Common myeloid progenitor, CD34-positive (primary cell): ENCODE data around the gene MFSD12.
"Not testable (repeated sequence)": the region's sequence is repeated elsewhere in the genome, so short reads cannot be mapped to it uniquely, and the experiment has no call there.

ENCODE experiments used
- CTCF ChIA-PET: fragments of 350-600 bp; sonication (Branson Sonifier 250); formaldehyde crosslinking; loops from one replicate; lab custom pipeline; 2021; ENCODE audit warnings: antibody characterized with exemption; lab: Charles Lee
- POLR2A ChIA-PET: fragments of 350-600 bp; sonication (Branson Sonifier 250); formaldehyde crosslinking; loops from one replicate; lab custom pipeline; 2021; ENCODE audit warnings: antibody characterized with exemption; lab: Charles Lee
- DNase-seq, 3 donors: peaks; one replicate each; pipeline versions ENCODE4 v3.0.0 to v3.0.0-alpha.2; 2013
- H3K27ac ChIP-seq, 2 experiments: 1 replicate in 1 of 2; 2 replicates in 1 of 2; pipeline ENCODE4 v1.7.0; 2013; ENCODE audit warnings: inconsistent platforms in 2 of 2, low read length in 2 of 2, mild to moderate bottlenecking in 2 of 2, low read depth in 1 of 2, moderate library complexity in 1 of 2; ENCODE audit not compliant: severe bottlenecking in 2 of 2, insufficient read depth in 1 of 2, poor library complexity in 1 of 2
- H3K27me3 ChIP-seq, 5 experiments: replicated peaks in 2 of 5; 1 replicate in 3 of 5; 2 replicates in 2 of 5; pipeline versions ENCODE4 v1.6.1 to v1.7.0; 2013; ENCODE audit warnings: low read length in 4 of 5, mild to moderate bottlenecking in 2 of 5, moderate library complexity in 2 of 5, inconsistent platforms in 1 of 5; ENCODE audit not compliant: insufficient read depth in 5 of 5, control insufficient read depth in 4 of 5
- H3K36me3 ChIP-seq, 4 experiments: 1 replicate in 2 of 4; 2 replicates in 2 of 4; pipeline versions ENCODE4 v1.6.1 to v1.7.0; 2013; ENCODE audit warnings: low read length in 3 of 4, control low read depth in 1 of 4, mild to moderate bottlenecking in 1 of 4; ENCODE audit not compliant: control insufficient read depth in 4 of 4, insufficient read depth in 4 of 4
- H3K4me1 ChIP-seq, 4 experiments: 1 replicate in 3 of 4; 2 replicates in 1 of 4; pipeline versions ENCODE4 v1.6.1 to v1.7.1; 2013; ENCODE audit warnings: low read length in 3 of 4, mild to moderate bottlenecking in 3 of 4, control low read depth in 1 of 4, inconsistent platforms in 1 of 4, moderate library complexity in 1 of 4; ENCODE audit not compliant: control insufficient read depth in 4 of 4, insufficient read depth in 4 of 4; ENCODE audit errors: control extremely low read depth in 1 of 4
- H3K4me3 ChIP-seq, 7 experiments: 1 replicate in 4 of 7; 2 replicates in 3 of 7; pipeline versions ENCODE4 v1.5.1 to v1.7.0; 2013; ENCODE audit warnings: mild to moderate bottlenecking in 7 of 7, low read length in 6 of 7, moderate library complexity in 6 of 7, inconsistent platforms in 2 of 7, low read depth in 2 of 7, control low read depth in 1 of 7; ENCODE audit not compliant: insufficient read depth in 4 of 7, control insufficient read depth in 1 of 7; ENCODE audit errors: extremely low read depth in 1 of 7
- H3K9me3 ChIP-seq, 5 experiments: 1 replicate in 4 of 5; 2 replicates in 1 of 5; pipeline versions ENCODE4 v1.6.1 to v1.7.1; 2013; ENCODE audit warnings: low read length in 4 of 5, mild to moderate bottlenecking in 2 of 5, inconsistent platforms in 1 of 5, low read depth in 1 of 5, moderate library complexity in 1 of 5; ENCODE audit not compliant: control insufficient read depth in 4 of 5, insufficient read depth in 2 of 5; ENCODE audit errors: control extremely low read depth in 1 of 5
- WGBS: methylation state at CpG from one replicate; pipeline ENCODE4 v1.1.5; 2013; ENCODE audit not compliant: insufficient coverage; 5-methylcytosine and 5-hydroxymethylcytosine counted together

The MFSD12 gene

GRCh38 chr19:3533563-3534216 is 23.7 kb downstream of the MFSD12 start:
- ChIA-PET POLR2A (no interaction called here), CTCF (interaction anchor here (0.7 kb wide), 1 partner anchor 22 kb away, joined by 3 read pairs; no protein-coding TSS in a partner anchor)
- WGBS, result 96% methylated on average over 9 of the region's 12 CpGs
- no peak for DNase-seq
- Histone ChIP-seq H3K27me3 (no peaks in the 10 kb centered on the region), H3K4me1 (peaks cover 0 to 4% (median 0%) of the 10 kb centered on the region in 4 experiments), H3K9me3 (no peaks in the 10 kb centered on the region), H3K36me3 (peaks cover 15 to 78% (median 44%) of the 10 kb centered on the region in 4 experiments), H3K4me3 (no peak overlapping the region), H3K27ac (no peak overlapping the region)

- ChIA-PET POLR2A (no interaction called here), CTCF (no interaction called here)
- no peak overlapping the region for H3K4me3 ChIP-seq
- no peak for DNase-seq
- H3K27ac ChIP-seq, result no peak overlapping the region
- no peaks in the 10 kb centered on the region for H3K9me3 ChIP-seq
- H3K4me1 ChIP-seq, result peaks cover 0 to 4% (median 0%) of the 10 kb centered on the region in 4 experiments
- 94% methylated on average over 12 of the region's 17 CpGs for WGBS
- H3K27me3 ChIP-seq, result no peaks in the 10 kb centered on the region
- peaks cover 17 to 76% (median 45%) of the 10 kb centered on the region in 4 experiments for H3K36me3 ChIP-seq
Measured at GRCh38 chr19:3533033-3533432, 24.4 kb downstream of the MFSD12 start.

GRCh38 chr19:3532154-3532786 is 25.1 kb downstream of the MFSD12 start:
- Histone ChIP-seq H3K36me3 (peaks cover 17 to 79% (median 46%) of the 10 kb centered on the region in 4 experiments), H3K4me1 (peaks cover 0 to 3% (median 0%) of the 10 kb centered on the region in 4 experiments), H3K9me3 (no peaks in the 10 kb centered on the region), H3K27ac (no peak overlapping the region), H3K27me3 (no peaks in the 10 kb centered on the region), H3K4me3 (no peak overlapping the region)
- 98% methylated on average over 27 of the region's 33 CpGs for WGBS
- CTCF ChIA-PET, result interaction anchor here (1.4 kb wide), 1 partner anchor 48 kb away, joined by 6 read pairs; the partner anchor contains the start of gene SMIM44
- POLR2A ChIA-PET, result no interaction called here
- no peak for DNase-seq

GRCh38 chr19:3531716-3532115 is 25.7 kb downstream of the MFSD12 start:
- H3K9me3 ChIP-seq, result no peaks in the 10 kb centered on the region
- no peak overlapping the region for H3K27ac ChIP-seq
- DNase-seq, result no peak
- no peaks in the 10 kb centered on the region for H3K27me3 ChIP-seq
- peaks cover 17 to 83% (median 49%) of the 10 kb centered on the region in 4 experiments for H3K36me3 ChIP-seq
- no peaks in the 10 kb centered on the region for H3K4me1 ChIP-seq
- H3K4me3 ChIP-seq, result no peak overlapping the region
- CTCF ChIA-PET, result interaction anchor here (1.2 to 1.4 kb wide), 2 partner anchors 13 to 48 kb away, joined by 4 to 6 read pairs; partner anchors contain the start of gene SMIM44
- WGBS, result 96% methylated on average over 27 of the region's 29 CpGs
- POLR2A ChIA-PET, result no interaction called here

GRCh38 chr19:3530389-3530788 is 27.0 kb downstream of the MFSD12 start:
- no peak overlapping the region for H3K4me3 ChIP-seq
- H3K27me3 ChIP-seq, result no peaks in the 10 kb centered on the region
- no peak for DNase-seq
- no peak overlapping the region for H3K27ac ChIP-seq
- no peaks in the 10 kb centered on the region for H3K9me3 ChIP-seq
- H3K4me1 ChIP-seq, result no peaks in the 10 kb centered on the region
- WGBS, result 98% methylated on average over 7 of the region's 12 CpGs
- ChIA-PET POLR2A (no interaction called here), CTCF (no interaction called here)
- peaks cover 19 to 81% (median 49%) of the 10 kb centered on the region in 4 experiments for H3K36me3 ChIP-seq

- DNase-seq, H3K4me3 ChIP-seq, H3K27me3 ChIP-seq, CTCF ChIA-PET, H3K9me3 ChIP-seq, H3K4me1 ChIP-seq, H3K27ac ChIP-seq, POLR2A ChIA-PET: not testable (repeated sequence)
- 97% methylated on average over 5 of the region's 7 CpGs for WGBS
- peaks cover 11 to 79% (median 48%) of the 10 kb centered on the region in 4 experiments for H3K36me3 ChIP-seq
Measured at GRCh38 chr19:3529299-3529698, 28.1 kb downstream of the MFSD12 start.
